Naive B cell (primary cell): ENCODE data around the gene GRID2. TPM values are rescaled to one million over a fixed set of nuclear protein-coding genes. Genes with fewer than 3 reads are reported as not detected.
A peak's percentile ranks its signal among the peaks of the same experiment; 100 is the strongest.

Experiments used
- ATAC-seq, 2 donors: fragments of 150-1000 bp; cut with Tn5 transposase; 2 replicates each; pipeline ENCODE4 v1.10.0; 2021; ENCODE audit warnings: low read depth in 2 of 2, mild to moderate bottlenecking in 2 of 2, moderate library complexity in 2 of 2
- DNase-seq: peaks from one replicate; pipeline ENCODE4 v3.0.0; 2022
- H3K27ac Mint-ChIP-seq, 6 donors: one replicate each; pipeline ENCODE4 v1.8.0; 2020 to 2022; ENCODE audit warnings: mild to moderate bottlenecking in 6 of 6, mixed read lengths in 6 of 6, moderate library complexity in 5 of 6, inconsistent platforms in 2 of 6
- H3K27me3 Mint-ChIP-seq, 3 donors: one replicate each; pipeline ENCODE4 v1.8.0; 2021 to 2022; ENCODE audit warnings: mixed read lengths in 3 of 3, mild to moderate bottlenecking in 1 of 3
- H3K36me3 Mint-ChIP-seq, 2 donors: one replicate each; pipeline ENCODE4 v1.8.0; 2020 to 2022; ENCODE audit warnings: mixed read lengths in 2 of 2, inconsistent platforms in 1 of 2, mild to moderate bottlenecking in 1 of 2
- H3K4me1 Mint-ChIP-seq, 3 donors: one replicate each; pipeline ENCODE4 v1.8.0; 2020 to 2022; ENCODE audit warnings: mixed read lengths in 3 of 3, inconsistent platforms in 1 of 3, mild to moderate bottlenecking in 1 of 3, moderate library complexity in 1 of 3
- H3K4me3 Mint-ChIP-seq, 8 donors: one replicate each; pipeline ENCODE4 v1.8.0; 2020 to 2022; ENCODE audit warnings: mild to moderate bottlenecking in 8 of 8, mixed read lengths in 8 of 8, moderate library complexity in 8 of 8, inconsistent platforms in 2 of 8
- H3K9me3 Mint-ChIP-seq, 7 donors: one replicate each; pipeline ENCODE4 v1.8.0; 2020 to 2022; ENCODE audit warnings: mixed read lengths in 7 of 7, mild to moderate bottlenecking in 5 of 7, inconsistent platforms in 2 of 7, moderate library complexity in 1 of 7
- polyA plus RNA-seq, 6 donors: library from polyadenylated mRNA; unstranded; fragments of 300-500 nt; fragmentation: Illumina TruSeq; gene quantifications; one replicate each; pipeline ENCODE4 v1.2.3, GENCODE V29; 2021; ENCODE audit warnings: low read depth in 6 of 6

The GRID2 gene
- polyA plus RNA-seq, 6 donors from 2014 or later = not detected

GRCh38 chr4:93302310-93302709, 998.5 kb downstream of the GRID2 start:
- Mint-ChIP-seq H3K4me3 (no peak overlapping the region), H3K27ac (no peak overlapping the region), H3K4me1 (no peaks in the 10 kb centered on the region), H3K9me3 (peaks cover 0 to 5% (median 0%) of the 10 kb centered on the region in 7 donors), H3K27me3 (no peaks in the 10 kb centered on the region), H3K36me3 (no peaks in the 10 kb centered on the region)
- DNase-seq (no peak), ATAC-seq (no peak)

GRCh38 chr4:93303440-93303839, 999.7 kb downstream of the GRID2 start:
- peaks cover 0 to 5% (median 0%) of the 10 kb centered on the region in 7 donors for H3K9me3 Mint-ChIP-seq
- no peaks in the 10 kb centered on the region for H3K4me1 Mint-ChIP-seq
- H3K27me3 Mint-ChIP-seq = no peaks in the 10 kb centered on the region
- H3K4me3 Mint-ChIP-seq = no peak overlapping the region
- no peak overlapping the region for H3K27ac Mint-ChIP-seq
- no peak for ATAC-seq
- no peaks in the 10 kb centered on the region for H3K36me3 Mint-ChIP-seq
- no peak for DNase-seq

GRCh38 chr4:93312299-93312698, 1008.5 kb downstream of the GRID2 start:
- peaks cover 0 to 7% (median 0%) of the 10 kb centered on the region in 7 donors for H3K9me3 Mint-ChIP-seq
- H3K27me3 Mint-ChIP-seq = no peaks in the 10 kb centered on the region
- no peak for ATAC-seq
- no peak for DNase-seq
- H3K4me1 Mint-ChIP-seq = no peaks in the 10 kb centered on the region
- H3K27ac Mint-ChIP-seq = peak overlapping the region in 1 of 6 donors; percentile 27
- H3K4me3 Mint-ChIP-seq = no peak overlapping the region
- no peaks in the 10 kb centered on the region for H3K36me3 Mint-ChIP-seq

GRCh38 chr4:93313197-93313596, 1009.4 kb downstream of the GRID2 start:
- Mint-ChIP-seq H3K4me3 (no peak overlapping the region), H3K9me3 (peaks cover 0 to 7% (median 0%) of the 10 kb centered on the region in 7 donors)
- ATAC-seq = no peak

GRCh38 chr4:93317057-93317456, 1013.3 kb downstream of the GRID2 start:
- DNase-seq (no peak), ATAC-seq (no peak)
- no peak overlapping the region for H3K27ac Mint-ChIP-seq
- H3K27me3 Mint-ChIP-seq = no peaks in the 10 kb centered on the region
- no peaks in the 10 kb centered on the region for H3K36me3 Mint-ChIP-seq
- H3K4me1 Mint-ChIP-seq = no peaks in the 10 kb centered on the region
- H3K9me3 Mint-ChIP-seq = peaks cover 0 to 7% (median 2%) of the 10 kb centered on the region in 7 donors
- H3K4me3 Mint-ChIP-seq = no peak overlapping the region

More at GRCh38 chr4:93313197-93313596, 1009.4 kb downstream of the GRID2 start:
- H3K4me1 Mint-ChIP-seq = no peaks in the 10 kb centered on the region
- H3K36me3 Mint-ChIP-seq = no peaks in the 10 kb centered on the region
- no peak overlapping the region for H3K27ac Mint-ChIP-seq
- H3K27me3 Mint-ChIP-seq = no peaks in the 10 kb centered on the region
- DNase-seq = no peak

- no peak overlapping the region for H3K27ac Mint-ChIP-seq
- H3K27me3 Mint-ChIP-seq = no peaks in the 10 kb centered on the region
- no peaks in the 10 kb centered on the region for H3K36me3 Mint-ChIP-seq
- H3K4me3 Mint-ChIP-seq = no peak overlapping the region
- ATAC-seq = no peak
- DNase-seq = no peak
- H3K9me3 Mint-ChIP-seq = peaks cover 1 to 7% (median 2%) of the 10 kb centered on the region in 7 donors
- H3K4me1 Mint-ChIP-seq = no peaks in the 10 kb centered on the region
Measured at GRCh38 chr4:93317561-93317960, 1013.8 kb downstream of the GRID2 start.

- H3K36me3 Mint-ChIP-seq = no peaks in the 10 kb centered on the region
- H3K4me3 Mint-ChIP-seq = no peak overlapping the region
- no peaks in the 10 kb centered on the region for H3K27me3 Mint-ChIP-seq
- H3K27ac Mint-ChIP-seq = no peak overlapping the region
- peaks cover 2 to 15% (median 7%) of the 10 kb centered on the region in 7 donors for H3K9me3 Mint-ChIP-seq
- no peaks in the 10 kb centered on the region for H3K4me1 Mint-ChIP-seq
- DNase-seq (no peak), ATAC-seq (no peak)
Measured at GRCh38 chr4:93319041-93319440, 1015.3 kb downstream of the GRID2 start.

GRCh38 chr4:93320356-93320755, 1016.6 kb downstream of the GRID2 start:
- H3K27ac Mint-ChIP-seq = no peak overlapping the region
- H3K4me1 Mint-ChIP-seq = no peaks in the 10 kb centered on the region
- DNase-seq (no peak), ATAC-seq (no peak)
- peaks cover 4 to 23% (median 10%) of the 10 kb centered on the region in 7 donors for H3K9me3 Mint-ChIP-seq
- H3K4me3 Mint-ChIP-seq = no peak overlapping the region
- H3K36me3 Mint-ChIP-seq = no peaks in the 10 kb centered on the region
- no peaks in the 10 kb centered on the region for H3K27me3 Mint-ChIP-seq

- H3K9me3 Mint-ChIP-seq = peaks cover 5 to 23% (median 8%) of the 10 kb centered on the region in 7 donors
- no peaks in the 10 kb centered on the region for H3K36me3 Mint-ChIP-seq
- no peak overlapping the region for H3K4me3 Mint-ChIP-seq
- ATAC-seq (no peak), DNase-seq (no peak)
- no peaks in the 10 kb centered on the region for H3K27me3 Mint-ChIP-seq
- no peaks in the 10 kb centered on the region for H3K4me1 Mint-ChIP-seq
- peak overlapping the region in 1 of 6 donors; percentile 17 for H3K27ac Mint-ChIP-seq
Measured at GRCh38 chr4:93327346-93327745, 1023.6 kb downstream of the GRID2 start.

GRCh38 chr4:93334003-93334402, 1030.2 kb downstream of the GRID2 start:
- no peak for ATAC-seq
- Mint-ChIP-seq H3K27me3 (no peaks in the 10 kb centered on the region), H3K36me3 (no peaks in the 10 kb centered on the region)

GRCh38 chr4:93337196-93337595, 1033.4 kb downstream of the GRID2 start:
- H3K36me3 Mint-ChIP-seq = no peaks in the 10 kb centered on the region
- H3K4me3 Mint-ChIP-seq = no peak overlapping the region
- H3K27ac Mint-ChIP-seq = no peak overlapping the region
- ATAC-seq (no peak), DNase-seq (no peak)
- no peaks in the 10 kb centered on the region for H3K27me3 Mint-ChIP-seq
- no peaks in the 10 kb centered on the region for H3K4me1 Mint-ChIP-seq
- H3K9me3 Mint-ChIP-seq = peaks cover 0 to 5% (median 0%) of the 10 kb centered on the region in 7 donors

More at GRCh38 chr4:93334003-93334402, 1030.2 kb downstream of the GRID2 start:
- Mint-ChIP-seq H3K9me3 (peaks cover 0 to 5% (median 0%) of the 10 kb centered on the region in 7 donors), H3K4me3 (no peak overlapping the region), H3K27ac (no peak overlapping the region), H3K4me1 (no peaks in the 10 kb centered on the region)
- no peak for DNase-seq

- no peak overlapping the region for H3K27ac Mint-ChIP-seq
- no peaks in the 10 kb centered on the region for H3K4me1 Mint-ChIP-seq
- peaks cover 0 to 5% (median 0%) of the 10 kb centered on the region in 7 donors for H3K9me3 Mint-ChIP-seq
- no peak overlapping the region for H3K4me3 Mint-ChIP-seq
- no peaks in the 10 kb centered on the region for H3K27me3 Mint-ChIP-seq
- DNase-seq (no peak), ATAC-seq (no peak)
- H3K36me3 Mint-ChIP-seq = no peaks in the 10 kb centered on the region
Measured at GRCh38 chr4:93342738-93343137, 1039.0 kb downstream of the GRID2 start.

GRCh38 chr4:93346840-93347239, 1043.1 kb downstream of the GRID2 start:
- Mint-ChIP-seq H3K4me3 (no peak overlapping the region), H3K9me3 (peaks cover 0 to 5% (median 0%) of the 10 kb centered on the region in 7 donors), H3K36me3 (no peaks in the 10 kb centered on the region), H3K27ac (no peak overlapping the region), H3K4me1 (no peaks in the 10 kb centered on the region), H3K27me3 (no peaks in the 10 kb centered on the region)
- no peak for ATAC-seq
- DNase-seq = no peak

- Mint-ChIP-seq H3K27ac (no peak overlapping the region), H3K9me3 (peaks cover 0 to 8% (median 2%) of the 10 kb centered on the region in 7 donors)
Measured at GRCh38 chr4:93348896-93349295, 1045.1 kb downstream of the GRID2 start.

GRCh38 chr4:93351846-93352245, 1048.1 kb downstream of the GRID2 start:
- Mint-ChIP-seq H3K27ac (no peak overlapping the region), H3K4me1 (no peaks in the 10 kb centered on the region), H3K27me3 (no peaks in the 10 kb centered on the region), H3K4me3 (no peak overlapping the region), H3K9me3 (peaks cover 0 to 8% (median 3%) of the 10 kb centered on the region in 7 donors), H3K36me3 (no peaks in the 10 kb centered on the region)
- DNase-seq (no peak), ATAC-seq (no peak)

More at GRCh38 chr4:93348896-93349295, 1045.1 kb downstream of the GRID2 start:
- Mint-ChIP-seq H3K27me3 (no peaks in the 10 kb centered on the region), H3K36me3 (no peaks in the 10 kb centered on the region), H3K4me3 (no peak overlapping the region), H3K4me1 (no peaks in the 10 kb centered on the region)
- DNase-seq (no peak), ATAC-seq (no peak)
